SW 1271 (cell line): ENCODE measurements around the gene PTPRB.
A peak's percentile ranks its signal among the peaks of the same experiment; 100 is the strongest.

Experiments
- DNase-seq, 2 experiments: peaks; one replicate each; lab custom pipeline; 2025; lab: John Stamatoyannopoulos, UW

The PTPRB gene

GRCh38 chr12:70637303-70638085 is at the start of gene PTPRB:
Gene PTPRB (minus strand): TSS chr12:70637429. CDS start chr12:70637395, 34 bp downstream.
- DNase-seq = no peak

GRCh38 chr12:70686907-70687306 is 49.7 kb upstream of the PTPRB start:
- no peak for DNase-seq

GRCh38 chr12:70686299-70686698 is 49.1 kb upstream of the PTPRB start:
- DNase-seq = no peak

- no peak for DNase-seq
Measured at GRCh38 chr12:70683976-70684375, 46.7 kb upstream of the PTPRB start.

- no peak for DNase-seq
Measured at GRCh38 chr12:70671698-70672097, 34.5 kb upstream of the PTPRB start.

GRCh38 chr12:70670948-70671347 is 33.7 kb upstream of the PTPRB start:
- DNase-seq = no peak

- DNase-seq = no peak
Measured at GRCh38 chr12:70667253-70667652, 30.0 kb upstream of the PTPRB start.

GRCh38 chr12:70666364-70666763 is 29.1 kb upstream of the PTPRB start:
- no peak for DNase-seq

- no peak for DNase-seq
Measured at GRCh38 chr12:70664465-70664881, 27.2 kb upstream of the PTPRB start.

- no peak for DNase-seq
Measured at GRCh38 chr12:70663838-70664237, 26.6 kb upstream of the PTPRB start.

GRCh38 chr12:70661466-70662161 is 24.4 kb upstream of the PTPRB start:
- peak in 1 of 2 experiments; percentile 27 for DNase-seq

- peak; percentile 30 to 52 for DNase-seq
Measured at GRCh38 chr12:70660620-70661219, 23.5 kb upstream of the PTPRB start.

GRCh38 chr12:70660002-70660604 is 22.9 kb upstream of the PTPRB start:
- DNase-seq = no peak

- DNase-seq = no peak
Measured at GRCh38 chr12:70659077-70659606, 21.9 kb upstream of the PTPRB start.

GRCh38 chr12:70657616-70658286 is 20.5 kb upstream of the PTPRB start:
- DNase-seq = no peak

- no peak for DNase-seq
Measured at GRCh38 chr12:70652451-70652850, 15.2 kb upstream of the PTPRB start.

GRCh38 chr12:70648831-70649230 is 11.6 kb upstream of the PTPRB start:
- DNase-seq = no peak

GRCh38 chr12:70648191-70648590 is 11.0 kb upstream of the PTPRB start:
- DNase-seq = no peak

- peak; percentile 5 to 45 for DNase-seq
Measured at GRCh38 chr12:70646850-70647249, 9.6 kb upstream of the PTPRB start.

- DNase-seq = peak; percentile 83 to 94
Measured at GRCh38 chr12:70645494-70646317, 8.5 kb upstream of the PTPRB start.

GRCh38 chr12:70644861-70645260 is 7.6 kb upstream of the PTPRB start:
- DNase-seq = no peak
